22Rv1 (cell line): ENCODE results near the gene RIPK1.

Experiments used
- ZFX ChIP-seq: fragments of 450-650 bp; IDR thresholded peaks from 2 replicates; pipeline ENCODE4 v1.6.1; 2017; ENCODE audit warnings: antibody characterized with exemption, borderline replicate concordance
- TF ChIP-seq, protein P1 (sequence below): fragments of 450-650 bp; IDR thresholded peaks from 2 replicates; pipeline ENCODE4 v1.5.1; 2017; ENCODE audit warnings: mild to moderate bottlenecking

GRCh38 chr6:3124667-3125066 is 56.4 kb downstream of the RIPK1 start:
- TF ChIP-seq, protein P1, sequence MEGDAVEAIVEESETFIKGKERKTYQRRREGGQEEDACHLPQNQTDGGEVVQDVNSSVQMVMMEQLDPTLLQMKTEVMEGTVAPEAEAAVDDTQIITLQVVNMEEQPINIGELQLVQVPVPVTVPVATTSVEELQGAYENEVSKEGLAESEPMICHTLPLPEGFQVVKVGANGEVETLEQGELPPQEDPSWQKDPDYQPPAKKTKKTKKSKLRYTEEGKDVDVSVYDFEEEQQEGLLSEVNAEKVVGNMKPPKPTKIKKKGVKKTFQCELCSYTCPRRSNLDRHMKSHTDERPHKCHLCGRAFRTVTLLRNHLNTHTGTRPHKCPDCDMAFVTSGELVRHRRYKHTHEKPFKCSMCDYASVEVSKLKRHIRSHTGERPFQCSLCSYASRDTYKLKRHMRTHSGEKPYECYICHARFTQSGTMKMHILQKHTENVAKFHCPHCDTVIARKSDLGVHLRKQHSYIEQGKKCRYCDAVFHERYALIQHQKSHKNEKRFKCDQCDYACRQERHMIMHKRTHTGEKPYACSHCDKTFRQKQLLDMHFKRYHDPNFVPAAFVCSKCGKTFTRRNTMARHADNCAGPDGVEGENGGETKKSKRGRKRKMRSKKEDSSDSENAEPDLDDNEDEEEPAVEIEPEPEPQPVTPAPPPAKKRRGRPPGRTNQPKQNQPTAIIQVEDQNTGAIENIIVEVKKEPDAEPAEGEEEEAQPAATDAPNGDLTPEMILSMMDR, result no peak
- no peak for TF ChIP-seq ZFX
